HG02938 (cell line): ENCODE measurements around the gene PTPRK.

ENCODE experiments used
- ATAC-seq: cut with Tn5 transposase; IDR thresholded peaks from one replicate; pipeline ENCODE4 v1.9.1; 2021; ENCODE audit warnings: mild to moderate bottlenecking, moderate library complexity; ENCODE audit not compliant: unreplicated experiment

Gene PTPRK

GRCh38 chr6:128099571-128100197 is 420.7 kb downstream of the PTPRK start:
- ATAC-seq: no peak

- ATAC-seq: peak; percentile 68
These were observed 422.3 kb downstream of the PTPRK start for GRCh38 chr6:128098000-128098581.

GRCh38 chr6:128097009-128097408 is 423.4 kb downstream of the PTPRK start:
- ATAC-seq: no peak

- no peak for ATAC-seq
These were observed 425.0 kb downstream of the PTPRK start for GRCh38 chr6:128095362-128095761.

- no peak for ATAC-seq
These were observed 441.4 kb downstream of the PTPRK start for GRCh38 chr6:128079021-128079420.

GRCh38 chr6:128078276-128078675 is 442.1 kb downstream of the PTPRK start:
- ATAC-seq: peak; percentile 76

- no peak for ATAC-seq
These were observed 443.6 kb downstream of the PTPRK start for GRCh38 chr6:128076843-128077242.

GRCh38 chr6:128074567-128074966 is 445.8 kb downstream of the PTPRK start:
- ATAC-seq: no peak

GRCh38 chr6:128073389-128073788 is 447.0 kb downstream of the PTPRK start:
- no peak for ATAC-seq

- peak; percentile 57 for ATAC-seq
These were observed 449.2 kb downstream of the PTPRK start for GRCh38 chr6:128071212-128071611.

- ATAC-seq: no peak
These were observed 450.0 kb downstream of the PTPRK start for GRCh38 chr6:128070406-128070805.

- ATAC-seq: no peak
These were observed 451.2 kb downstream of the PTPRK start for GRCh38 chr6:128069188-128069587.

- ATAC-seq: no peak
These were observed 452.3 kb downstream of the PTPRK start for GRCh38 chr6:128068119-128068479.

- ATAC-seq: no peak
These were observed 452.8 kb downstream of the PTPRK start for GRCh38 chr6:128067446-128068118.

GRCh38 chr6:128065072-128065471 is 455.3 kb downstream of the PTPRK start:
- ATAC-seq: no peak

- ATAC-seq: no peak
These were observed 455.9 kb downstream of the PTPRK start for GRCh38 chr6:128064540-128064895.

- no peak for ATAC-seq
These were observed 456.4 kb downstream of the PTPRK start for GRCh38 chr6:128063850-128064539.

- no peak for ATAC-seq
These were observed 457.4 kb downstream of the PTPRK start for GRCh38 chr6:128062882-128063603.

- no peak for ATAC-seq
These were observed 462.5 kb downstream of the PTPRK start for GRCh38 chr6:128057946-128058345.

GRCh38 chr6:128057541-128057940 is 462.9 kb downstream of the PTPRK start:
- no peak for ATAC-seq

- no peak for ATAC-seq
These were observed 467.3 kb downstream of the PTPRK start for GRCh38 chr6:128053109-128053508.
